ENCODE results near the gene MEG3.

The MEG3 gene

GRCh38 chr14:100850841-100851585 is 25.1 kb downstream of the MEG3 start:
- peak; percentile 80 to 93 (median 89) for DNase-seq

GRCh38 chr14:100851586-100851916 is 25.6 kb downstream of the MEG3 start:
- DNase-seq = no peak

GRCh38 chr14:100851946-100852620 is 26.2 kb downstream of the MEG3 start:
- no peak for DNase-seq

GRCh38 chr14:100854435-100854834 is 28.5 kb downstream of the MEG3 start:
- no peak for DNase-seq

GRCh38 chr14:100855256-100855930 is 29.5 kb downstream of the MEG3 start:
- DNase-seq = no peak

- no peak for DNase-seq
Observed at GRCh38 chr14:100856056-100856950, 30.4 kb downstream of the MEG3 start.

- no peak for DNase-seq
Observed at GRCh38 chr14:100857233-100857922, 31.5 kb downstream of the MEG3 start.

GRCh38 chr14:100857923-100858837 is 32.3 kb downstream of the MEG3 start:
- no peak for DNase-seq

- no peak for DNase-seq
Observed at GRCh38 chr14:100858838-100859220, 32.9 kb downstream of the MEG3 start.

- DNase-seq = no peak
Observed at GRCh38 chr14:100859781-100860180, 33.9 kb downstream of the MEG3 start.

GRCh38 chr14:100860556-100861187 is 34.8 kb downstream of the MEG3 start:
- DNase-seq = no peak

- no peak for DNase-seq
Observed at GRCh38 chr14:100861188-100861936, 35.4 kb downstream of the MEG3 start.

GRCh38 chr14:100861937-100862247 is 36.0 kb downstream of the MEG3 start:
- no peak for DNase-seq

GRCh38 chr14:100862277-100862676 is 36.4 kb downstream of the MEG3 start:
- no peak for DNase-seq

- no peak for DNase-seq
Observed at GRCh38 chr14:100862793-100863192, 36.9 kb downstream of the MEG3 start.

GRCh38 chr14:100864206-100864605 is 38.3 kb downstream of the MEG3 start:
- no peak for DNase-seq

GRCh38 chr14:100864960-100865681 is 39.2 kb downstream of the MEG3 start:
- DNase-seq = no peak

- DNase-seq = no peak
Observed at GRCh38 chr14:100865682-100866591, 40.0 kb downstream of the MEG3 start.

Data from suppressor macrophage (primary cell).